Smooth muscle cell (in vitro differentiated cells): ENCODE results near the gene MDGA2. TPM values are rescaled to one million over a fixed set of nuclear protein-coding genes. Genes with fewer than 3 reads are reported as not detected.

Experiments
- DNase-seq: peaks from one replicate; lab custom pipeline; 2025; ENCODE audit not compliant: unreplicated experiment; lab: John Stamatoyannopoulos, UW
- H2AFZ ChIP-seq: fragments of 200-600 bp; sonication (generic); 2 replicates; pipeline ENCODE4 v1.6.0; 2016; ENCODE audit warnings: antibody characterized with exemption, low read depth, mild to moderate bottlenecking
- H3F3A ChIP-seq: fragments of 200-600 bp; sonication (generic); 2 replicates; pipeline ENCODE4 v1.6.0; 2017; ENCODE audit warnings: antibody characterized with exemption, low read depth
- H3K27ac ChIP-seq: fragments of 200-600 bp; sonication (generic); 2 replicates; pipeline ENCODE4 v1.5.1; 2016; ENCODE audit warnings: low read depth, mild to moderate bottlenecking
- H3K27me3 ChIP-seq: fragments of 200-600 bp; sonication (generic); 2 replicates; pipeline ENCODE4 v1.6.1; 2016; ENCODE audit warnings: low read depth, mild to moderate bottlenecking
- H3K36me3 ChIP-seq: fragments of 200-600 bp; sonication (generic); 2 replicates; pipeline ENCODE4 v1.5.1; 2016; ENCODE audit warnings: low read depth
- H3K4me1 ChIP-seq: fragments of 200-600 bp; sonication (generic); 2 replicates; pipeline ENCODE4 v1.5.1; 2016; ENCODE audit warnings: low read depth
- H3K4me2 ChIP-seq: fragments of 200-600 bp; sonication (generic); 2 replicates; pipeline ENCODE4 v1.6.0; 2016; ENCODE audit warnings: mild to moderate bottlenecking
- H3K4me3 ChIP-seq: fragments of 200-600 bp; sonication (generic); 2 replicates; pipeline ENCODE4 v1.5.1; 2016; ENCODE audit warnings: mild to moderate bottlenecking
- H3K79me2 ChIP-seq: fragments of 200-600 bp; sonication (generic); 2 replicates; pipeline ENCODE4 v1.6.0; 2016; ENCODE audit warnings: low read depth, mild to moderate bottlenecking
- H3K9ac ChIP-seq: fragments of 200-600 bp; sonication (generic); 2 replicates; pipeline ENCODE4 v1.6.0; 2016; ENCODE audit warnings: low read depth
- H3K9me3 ChIP-seq: fragments of 200-600 bp; sonication (generic); replicated peaks from 2 replicates; pipeline ENCODE4 v1.5.1; 2016; ENCODE audit warnings: low read depth
- H4K20me1 ChIP-seq: fragments of 200-600 bp; sonication (generic); 2 replicates; pipeline ENCODE4 v1.6.0; 2016; ENCODE audit warnings: low read depth
- WGBS: methylation state at CpG from one replicate; pipeline ENCODE4 v1.1.7; 2016; ENCODE audit warnings: low lambda C conversion rate; 5-methylcytosine and 5-hydroxymethylcytosine counted together
- polyA plus RNA-seq: library from polyadenylated mRNA; unstranded; fragments of >200 nt; fragmentation: Nextera tagmentation; extraction: Ambion mirVana; gene quantifications from 2 replicates; pipeline ENCODE4 v1.2.1, GENCODE V29; 2016
- total RNA-seq: library from RNA; depleted of rRNA; stranded (reverse); fragments of >200 nt; gene quantifications from 2 replicates; pipeline ENCODE4 v1.2.3, GENCODE V29; 2014
- TF ChIP-seq, protein P1 (sequence below): fragments of 200-600 bp; sonication (generic); IDR thresholded peaks from 2 replicates; pipeline ENCODE4 v1.5.1; 2017; ENCODE audit warnings: borderline replicate concordance, mild to moderate bottlenecking, antibody characterized with exemption; ENCODE audit not compliant: insufficient read depth, poor library complexity, severe bottlenecking

The MDGA2 gene
- total and polyA plus RNA-seq, 2 experiments from 2014 or later: 1.4 to 1.8 TPM

GRCh38 chr14:47332106-47332505 is 343.3 kb downstream of the MDGA2 start:
- Histone ChIP-seq H3K27ac (no peak overlapping the region), H3K4me2 (no peak overlapping the region), H3K36me3 (no peaks in the 10 kb centered on the region), H3K4me3 (no peak overlapping the region), H3K79me2 (no peaks in the 10 kb centered on the region), H3K9ac (no peak overlapping the region), H3K27me3 (no peaks in the 10 kb centered on the region), H4K20me1 (no peaks in the 10 kb centered on the region), H3K4me1 (peaks cover 6% of the 10 kb centered on the region), H2AFZ (no peak overlapping the region), H3F3A (no peaks in the 10 kb centered on the region), H3K9me3 (no peaks in the 10 kb centered on the region)
- DNase-seq: no peak
- TF ChIP-seq, protein P1, sequence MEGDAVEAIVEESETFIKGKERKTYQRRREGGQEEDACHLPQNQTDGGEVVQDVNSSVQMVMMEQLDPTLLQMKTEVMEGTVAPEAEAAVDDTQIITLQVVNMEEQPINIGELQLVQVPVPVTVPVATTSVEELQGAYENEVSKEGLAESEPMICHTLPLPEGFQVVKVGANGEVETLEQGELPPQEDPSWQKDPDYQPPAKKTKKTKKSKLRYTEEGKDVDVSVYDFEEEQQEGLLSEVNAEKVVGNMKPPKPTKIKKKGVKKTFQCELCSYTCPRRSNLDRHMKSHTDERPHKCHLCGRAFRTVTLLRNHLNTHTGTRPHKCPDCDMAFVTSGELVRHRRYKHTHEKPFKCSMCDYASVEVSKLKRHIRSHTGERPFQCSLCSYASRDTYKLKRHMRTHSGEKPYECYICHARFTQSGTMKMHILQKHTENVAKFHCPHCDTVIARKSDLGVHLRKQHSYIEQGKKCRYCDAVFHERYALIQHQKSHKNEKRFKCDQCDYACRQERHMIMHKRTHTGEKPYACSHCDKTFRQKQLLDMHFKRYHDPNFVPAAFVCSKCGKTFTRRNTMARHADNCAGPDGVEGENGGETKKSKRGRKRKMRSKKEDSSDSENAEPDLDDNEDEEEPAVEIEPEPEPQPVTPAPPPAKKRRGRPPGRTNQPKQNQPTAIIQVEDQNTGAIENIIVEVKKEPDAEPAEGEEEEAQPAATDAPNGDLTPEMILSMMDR: no peak

DNA sequence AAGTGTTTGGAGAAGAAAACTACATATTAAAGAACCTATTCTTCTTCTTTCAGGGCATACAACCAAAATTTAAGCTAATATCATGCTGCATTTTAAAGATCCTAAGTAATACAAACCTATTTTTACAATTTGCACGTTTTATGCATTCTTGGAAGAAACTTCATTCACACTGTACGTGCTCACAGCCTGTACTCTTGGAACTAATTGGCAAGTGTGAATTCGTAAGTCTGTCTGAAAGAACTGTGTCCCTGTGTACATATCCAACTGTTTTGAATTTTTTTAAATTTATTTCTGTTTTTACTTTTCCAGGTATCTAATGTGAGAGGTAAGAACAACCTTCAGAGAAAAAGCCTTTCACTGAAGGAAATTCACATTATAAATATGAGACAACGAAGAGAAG is 347.0 kb downstream of the MDGA2 start:
- no peaks in the 10 kb centered on the region for H3F3A ChIP-seq
- no peak overlapping the region for H2AFZ ChIP-seq
- TF ChIP-seq, protein P1: no peak
- H3K27ac ChIP-seq: no peak overlapping the region
- no peak overlapping the region for H3K9ac ChIP-seq
- H3K4me3 ChIP-seq: no peak overlapping the region
- no peak for DNase-seq
- H4K20me1 ChIP-seq: no peaks in the 10 kb centered on the region
- H3K9me3 ChIP-seq: no peaks in the 10 kb centered on the region
- 87% methylated on average over 4 of the region's 4 CpGs for WGBS
- H3K4me2 ChIP-seq: no peak overlapping the region
- no peaks in the 10 kb centered on the region for H3K4me1 ChIP-seq
- no peaks in the 10 kb centered on the region for H3K79me2 ChIP-seq
- no peaks in the 10 kb centered on the region for H3K27me3 ChIP-seq
- no peaks in the 10 kb centered on the region for H3K36me3 ChIP-seq

- no peaks in the 10 kb centered on the region for H3F3A ChIP-seq
- no peaks in the 10 kb centered on the region for H4K20me1 ChIP-seq
- H3K9ac ChIP-seq: no peak overlapping the region
- no peak overlapping the region for H2AFZ ChIP-seq
- no peaks in the 10 kb centered on the region for H3K9me3 ChIP-seq
- no peak for DNase-seq
- no peaks in the 10 kb centered on the region for H3K79me2 ChIP-seq
- H3K4me1 ChIP-seq: no peaks in the 10 kb centered on the region
- H3K27me3 ChIP-seq: no peaks in the 10 kb centered on the region
- no peak overlapping the region for H3K27ac ChIP-seq
- TF ChIP-seq, protein P1: no peak
- no peaks in the 10 kb centered on the region for H3K36me3 ChIP-seq
- no peak overlapping the region for H3K4me2 ChIP-seq
- no peak overlapping the region for H3K4me3 ChIP-seq
- 95% methylated on average over 3 of the region's 3 CpGs for WGBS
Measured at GRCh38 chr14:47327336-47327735, 348.1 kb downstream of the MDGA2 start.

- no peaks in the 10 kb centered on the region for H3K4me1 ChIP-seq
- H3K79me2 ChIP-seq: no peaks in the 10 kb centered on the region
- no peaks in the 10 kb centered on the region for H3K36me3 ChIP-seq
- no peaks in the 10 kb centered on the region for H4K20me1 ChIP-seq
- no peak for DNase-seq
- H3K27me3 ChIP-seq: no peaks in the 10 kb centered on the region
- H3K9ac ChIP-seq: no peak overlapping the region
- H3K4me3 ChIP-seq: no peak overlapping the region
- H3K9me3 ChIP-seq: no peaks in the 10 kb centered on the region
- no peaks in the 10 kb centered on the region for H3F3A ChIP-seq
- H3K4me2 ChIP-seq: no peak overlapping the region
- TF ChIP-seq, protein P1: no peak
- 95% methylated on average over 2 of the region's 2 CpGs for WGBS
- H3K27ac ChIP-seq: no peak overlapping the region
- H2AFZ ChIP-seq: no peak overlapping the region
Measured at GRCh38 chr14:47322751-47323150, 352.7 kb downstream of the MDGA2 start.
